ENCODE data around the gene TENM3.

DNA sequence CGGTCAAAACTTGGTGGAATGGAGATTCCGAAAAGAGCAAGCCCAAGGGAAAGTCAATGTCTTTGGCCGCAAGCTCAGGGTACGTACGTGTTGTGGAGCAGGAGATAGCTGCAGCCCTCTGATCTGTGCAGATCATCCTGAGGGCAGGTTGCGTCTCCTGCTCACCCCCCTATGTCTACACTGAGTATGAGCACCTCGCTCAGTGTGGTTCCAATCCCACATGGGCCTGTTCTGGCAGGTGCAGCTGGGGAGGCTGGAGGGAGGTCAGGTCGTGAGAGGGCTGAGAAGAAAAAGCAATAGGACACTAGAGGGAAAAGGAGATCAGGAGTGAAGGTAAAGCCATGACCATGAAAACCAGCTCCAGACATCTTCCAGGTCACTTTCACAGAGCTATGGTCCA lies 531.9 kb downstream of the TENM3 start:
- no peak for TF ChIP-seq PHF8 (conservative IDR thresholded peaks at IDR 0.05; ENCODE audit: low read depth, low read length)
- TF ChIP-seq, protein P1, sequence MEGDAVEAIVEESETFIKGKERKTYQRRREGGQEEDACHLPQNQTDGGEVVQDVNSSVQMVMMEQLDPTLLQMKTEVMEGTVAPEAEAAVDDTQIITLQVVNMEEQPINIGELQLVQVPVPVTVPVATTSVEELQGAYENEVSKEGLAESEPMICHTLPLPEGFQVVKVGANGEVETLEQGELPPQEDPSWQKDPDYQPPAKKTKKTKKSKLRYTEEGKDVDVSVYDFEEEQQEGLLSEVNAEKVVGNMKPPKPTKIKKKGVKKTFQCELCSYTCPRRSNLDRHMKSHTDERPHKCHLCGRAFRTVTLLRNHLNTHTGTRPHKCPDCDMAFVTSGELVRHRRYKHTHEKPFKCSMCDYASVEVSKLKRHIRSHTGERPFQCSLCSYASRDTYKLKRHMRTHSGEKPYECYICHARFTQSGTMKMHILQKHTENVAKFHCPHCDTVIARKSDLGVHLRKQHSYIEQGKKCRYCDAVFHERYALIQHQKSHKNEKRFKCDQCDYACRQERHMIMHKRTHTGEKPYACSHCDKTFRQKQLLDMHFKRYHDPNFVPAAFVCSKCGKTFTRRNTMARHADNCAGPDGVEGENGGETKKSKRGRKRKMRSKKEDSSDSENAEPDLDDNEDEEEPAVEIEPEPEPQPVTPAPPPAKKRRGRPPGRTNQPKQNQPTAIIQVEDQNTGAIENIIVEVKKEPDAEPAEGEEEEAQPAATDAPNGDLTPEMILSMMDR (IDR thresholded peaks at IDR 0.05; ENCODE audit: control extremely low read depth in 1 of 3, insufficient read depth in 1 of 3, low read depth in 1 of 3, low read length in 3 of 3): no peak
- TF ChIP-seq, protein P2, sequence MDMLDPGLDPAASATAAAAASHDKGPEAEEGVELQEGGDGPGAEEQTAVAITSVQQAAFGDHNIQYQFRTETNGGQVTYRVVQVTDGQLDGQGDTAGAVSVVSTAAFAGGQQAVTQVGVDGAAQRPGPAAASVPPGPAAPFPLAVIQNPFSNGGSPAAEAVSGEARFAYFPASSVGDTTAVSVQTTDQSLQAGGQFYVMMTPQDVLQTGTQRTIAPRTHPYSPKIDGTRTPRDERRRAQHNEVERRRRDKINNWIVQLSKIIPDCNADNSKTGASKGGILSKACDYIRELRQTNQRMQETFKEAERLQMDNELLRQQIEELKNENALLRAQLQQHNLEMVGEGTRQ (IDR thresholded peaks at IDR 0.05; ENCODE audit: low read length): no peak
